Measurements from ENCODE around the gene NMNAT2. TPM values are rescaled to one million over a fixed set of nuclear protein-coding genes. Genes with fewer than 3 reads are reported as not detected.

NMNAT2 gene
- total RNA-seq, 2 donors from 2014 or later: not detected

GRCh38 chr1:183198463-183198862 is 219.7 kb downstream of the NMNAT2 start:
- Mint-ChIP-seq H3K36me3 (ENCODE audit: insufficient read depth in 2 of 2) (no peaks in the 10 kb centered on the region), H3K27ac (no peak overlapping the region), H3K27me3 (ENCODE audit: low read depth) (peaks cover 5% of the 10 kb centered on the region), H3K4me3 (no peak overlapping the region), H3K4me1 (ENCODE audit: low read depth) (peaks cover 12% of the 10 kb centered on the region), H3K9me3 (no peaks in the 10 kb centered on the region)
- ATAC-seq (replicated peaks in 1 of 2): no peak
- DNase-seq: no peak

Other genes starting within 250 kb of the NMNAT2 start
- 1 to 10 TPM in 1 of 2 donors, not detected in 1; 1.2 TPM for gene LAMC2, start 232.1 kb downstream of the NMNAT2 start, total RNA-seq
- 10 to 100 TPM; 57.9 to 69.8 TPM for gene SMG7, start 54.1 kb upstream of the NMNAT2 start, total RNA-seq
- 10 to 100 TPM; 22.6 to 29.5 TPM for gene NCF2, start 172.1 kb upstream of the NMNAT2 start, total RNA-seq
- gene ARPC5, start 217.4 kb upstream of the NMNAT2 start, total RNA-seq: 10 to 100 TPM; 79.1 to 80.1 TPM
- not detected for gene APOBEC4, start 234.9 kb upstream of the NMNAT2 start, total RNA-seq